Activated B cell treated with CpG ODN at 0.5 μM for 24 hours (primary cell): ENCODE results near the gene PHAF1. TPM values are rescaled to one million over a fixed set of nuclear protein-coding genes. Genes with fewer than 3 reads are reported as not detected.

Experiments
- ATAC-seq: fragments of 200-7000 bp; cut with Tn5 transposase; one replicate; pipeline ENCODE4 v1.10.0; 2021; ENCODE audit warnings: low read depth, mild to moderate bottlenecking, moderate library complexity
- CTCF ChIA-PET: fragments of 350-600 bp; sonication (Branson Sonifier 250); formaldehyde crosslinking; loops from one replicate; lab custom pipeline; 2021; ENCODE audit warnings: antibody characterized with exemption; lab: Charles Lee
- POLR2A ChIA-PET: fragments of 350-600 bp; sonication (Branson Sonifier 250); formaldehyde crosslinking; loops from one replicate; lab custom pipeline; 2021; ENCODE audit warnings: antibody characterized with exemption; lab: Charles Lee
- DNase-seq: peaks from one replicate; pipeline ENCODE4 v3.0.0; 2022
- H3K27ac Mint-ChIP-seq: one replicate; pipeline ENCODE4 v1.8.0; 2020; ENCODE audit warnings: mixed read lengths
- H3K27me3 Mint-ChIP-seq: one replicate; pipeline ENCODE4 v1.8.0; 2021; ENCODE audit warnings: mixed read lengths
- H3K36me3 Mint-ChIP-seq: one replicate; pipeline ENCODE4 v1.8.0; 2021; ENCODE audit warnings: low read depth, mixed read lengths
- H3K4me1 Mint-ChIP-seq: one replicate; pipeline ENCODE4 v1.8.0; 2021; ENCODE audit warnings: mixed read lengths
- H3K4me3 Mint-ChIP-seq: one replicate; pipeline ENCODE4 v1.8.0; 2020; ENCODE audit warnings: mild to moderate bottlenecking, mixed read lengths
- H3K9me3 Mint-ChIP-seq: one replicate; pipeline ENCODE4 v1.8.0; 2020; ENCODE audit warnings: mixed read lengths
- intact Hi-C: fragments of 100-400 bp; cut with micrococcal nuclease; formaldehyde crosslinking; loops from one replicate; pipeline ENCODE4 v1.15.1; 2024
- total RNA-seq: library from RNA; stranded (reverse); gene quantifications from 2 replicates; pipeline ENCODE4 v1.2.3, GENCODE V29; 2022
- TF ChIP-seq, protein P1 (sequence below): fragments of 200-600 bp; IDR thresholded peaks from one replicate; pipeline ENCODE4 v1.8.0; 2022; ENCODE audit warnings: antibody characterized with exemption, mild to moderate bottlenecking

PHAF1 gene
- total RNA-seq, 1 donor from 2014 or later, result 16.9 TPM

DNA sequence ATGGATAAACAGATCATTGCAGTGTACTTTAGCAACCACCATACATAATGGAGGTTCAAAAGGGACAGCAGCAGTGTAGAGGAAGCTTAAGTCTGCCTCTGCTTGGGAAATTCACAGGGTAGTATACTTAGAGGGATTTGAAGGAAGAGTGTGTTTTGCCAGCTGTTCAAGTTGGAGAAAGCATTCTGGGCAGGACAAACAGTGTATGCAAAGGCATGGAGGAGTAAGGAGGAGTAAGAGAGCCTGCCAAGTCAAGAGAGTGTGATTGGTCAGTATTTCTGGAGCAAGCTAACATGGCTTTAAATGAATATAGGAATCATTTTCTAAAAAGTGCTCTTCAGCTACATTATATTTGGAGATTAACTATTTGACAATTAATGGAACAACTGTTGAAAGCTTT is 22.9 kb upstream of the PHAF1 start:
- Mint-ChIP-seq H3K36me3 (peaks cover 33% of the 10 kb centered on the region), H3K4me1 (peaks cover 5% of the 10 kb centered on the region), H3K9me3 (no peaks in the 10 kb centered on the region), H3K27me3 (no peaks in the 10 kb centered on the region), H3K4me3 (no peak overlapping the region), H3K27ac (no peak overlapping the region)
- DNase-seq, result no peak
- ATAC-seq, result no peak
- CTCF ChIA-PET, result no interaction called here
- intact Hi-C loops, result no loop called here
- POLR2A ChIA-PET, result no interaction called here
- TF ChIP-seq, protein P1, sequence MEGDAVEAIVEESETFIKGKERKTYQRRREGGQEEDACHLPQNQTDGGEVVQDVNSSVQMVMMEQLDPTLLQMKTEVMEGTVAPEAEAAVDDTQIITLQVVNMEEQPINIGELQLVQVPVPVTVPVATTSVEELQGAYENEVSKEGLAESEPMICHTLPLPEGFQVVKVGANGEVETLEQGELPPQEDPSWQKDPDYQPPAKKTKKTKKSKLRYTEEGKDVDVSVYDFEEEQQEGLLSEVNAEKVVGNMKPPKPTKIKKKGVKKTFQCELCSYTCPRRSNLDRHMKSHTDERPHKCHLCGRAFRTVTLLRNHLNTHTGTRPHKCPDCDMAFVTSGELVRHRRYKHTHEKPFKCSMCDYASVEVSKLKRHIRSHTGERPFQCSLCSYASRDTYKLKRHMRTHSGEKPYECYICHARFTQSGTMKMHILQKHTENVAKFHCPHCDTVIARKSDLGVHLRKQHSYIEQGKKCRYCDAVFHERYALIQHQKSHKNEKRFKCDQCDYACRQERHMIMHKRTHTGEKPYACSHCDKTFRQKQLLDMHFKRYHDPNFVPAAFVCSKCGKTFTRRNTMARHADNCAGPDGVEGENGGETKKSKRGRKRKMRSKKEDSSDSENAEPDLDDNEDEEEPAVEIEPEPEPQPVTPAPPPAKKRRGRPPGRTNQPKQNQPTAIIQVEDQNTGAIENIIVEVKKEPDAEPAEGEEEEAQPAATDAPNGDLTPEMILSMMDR, result no peak

DNA sequence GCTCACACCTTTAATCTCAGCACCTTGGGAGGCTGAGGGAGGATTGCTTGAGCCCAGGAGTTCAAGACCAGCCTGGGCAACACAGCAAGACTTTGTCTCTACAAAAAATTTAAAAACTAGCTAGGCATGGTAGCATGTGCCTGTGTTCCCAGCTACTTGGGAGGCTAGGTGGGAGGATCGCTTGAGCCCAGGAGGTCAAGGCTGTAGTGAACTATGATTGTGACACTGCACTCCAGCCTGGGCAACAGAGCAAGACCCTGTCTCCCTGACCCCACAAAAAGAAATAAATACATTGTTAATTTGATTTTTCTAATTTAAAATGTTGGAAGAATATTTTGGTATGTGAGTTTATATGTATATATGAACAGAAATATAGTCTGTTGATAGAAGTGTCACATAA is 22.4 kb upstream of the PHAF1 start:
- ChIA-PET POLR2A (interaction anchor here (0.6 kb wide), 1 partner anchor 46 kb away, joined by 4 read pairs; no protein-coding TSS in a partner anchor), CTCF (no interaction called here)
- no peak for ATAC-seq
- intact Hi-C loops, result no loop called here
- Mint-ChIP-seq H3K36me3 (peaks cover 37% of the 10 kb centered on the region), H3K27ac (no peak overlapping the region), H3K27me3 (no peaks in the 10 kb centered on the region), H3K9me3 (no peaks in the 10 kb centered on the region), H3K4me3 (no peak overlapping the region), H3K4me1 (peaks cover 5% of the 10 kb centered on the region)
- no peak for DNase-seq
- TF ChIP-seq, protein P1, result no peak

DNA sequence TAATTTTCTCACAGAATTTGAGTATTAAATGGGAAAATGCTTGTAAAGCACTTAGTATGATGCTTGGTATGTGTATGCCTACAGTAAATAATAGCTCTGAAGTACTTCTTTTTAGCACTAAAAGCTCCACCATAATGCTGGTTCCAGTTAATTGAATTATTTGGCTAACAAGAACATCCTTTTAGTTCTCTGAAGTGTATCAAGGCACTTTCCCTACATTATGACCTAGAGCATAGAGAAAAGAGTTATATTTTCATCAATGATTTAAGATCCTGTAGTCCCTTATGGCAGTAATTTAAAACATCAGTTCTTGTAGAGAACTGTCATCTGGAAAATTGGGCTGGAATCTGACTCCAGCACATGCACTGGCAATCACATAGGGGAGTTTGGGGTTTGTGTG is 21.9 kb upstream of the PHAF1 start:
- Mint-ChIP-seq H3K36me3 (peaks cover 37% of the 10 kb centered on the region), H3K9me3 (no peaks in the 10 kb centered on the region), H3K27me3 (no peaks in the 10 kb centered on the region), H3K27ac (no peak overlapping the region), H3K4me3 (no peak overlapping the region), H3K4me1 (peaks cover 5% of the 10 kb centered on the region)
- DNase-seq (no peak), ATAC-seq (no peak)
- intact Hi-C loops, result no loop called here
- TF ChIP-seq, protein P1, result no peak
- ChIA-PET CTCF (no interaction called here), POLR2A (interaction anchor here (0.6 kb wide), 1 partner anchor 46 kb away, joined by 4 read pairs; no protein-coding TSS in a partner anchor)

DNA sequence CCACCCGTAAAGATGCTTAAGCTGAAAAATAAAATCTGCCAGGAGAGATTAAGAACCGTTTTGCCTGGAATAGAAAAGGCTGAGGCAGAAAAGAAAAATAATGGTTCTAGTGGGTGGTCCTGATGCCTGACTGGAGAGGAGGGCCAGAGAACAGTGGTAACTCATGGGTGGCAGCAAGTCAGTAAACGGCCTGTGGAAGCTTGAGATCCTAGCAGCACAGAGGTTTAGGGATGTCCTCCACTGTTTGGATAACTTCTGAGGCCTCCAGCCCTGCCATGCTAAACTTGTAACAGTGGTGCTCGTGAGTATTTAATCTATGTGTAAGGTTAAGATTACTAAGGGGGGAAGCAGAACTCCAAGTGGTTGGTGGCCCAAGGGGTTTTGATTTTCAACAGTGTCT is 21.2 kb upstream of the PHAF1 start:
- DNase-seq (no peak), ATAC-seq (no peak)
- TF ChIP-seq, protein P1, result no peak
- Mint-ChIP-seq H3K9me3 (no peaks in the 10 kb centered on the region), H3K4me1 (peaks cover 5% of the 10 kb centered on the region), H3K36me3 (peaks cover 39% of the 10 kb centered on the region), H3K27me3 (no peaks in the 10 kb centered on the region), H3K4me3 (no peak overlapping the region), H3K27ac (no peak overlapping the region)
- CTCF ChIA-PET, result no interaction called here
- intact Hi-C loops, result no loop called here
- POLR2A ChIA-PET, result no interaction called here

DNA sequence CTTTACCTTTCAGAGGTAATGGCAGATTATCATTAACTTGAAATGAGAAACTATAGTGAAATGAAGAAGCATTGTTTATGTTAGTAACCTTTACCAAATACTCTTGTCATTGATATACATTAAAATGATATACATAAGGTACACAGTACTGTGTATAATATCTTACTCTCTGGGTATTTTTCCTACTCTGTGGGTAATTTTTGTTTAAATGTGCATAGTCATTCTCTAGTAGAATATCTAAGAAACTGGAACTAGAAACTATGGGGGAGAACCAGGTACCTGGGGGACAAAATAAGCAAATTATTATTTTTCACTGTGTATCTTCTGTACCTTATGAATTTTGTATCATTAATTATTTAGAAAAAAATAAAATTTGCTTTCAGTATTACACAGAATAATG is 20.6 kb upstream of the PHAF1 start:
- ATAC-seq, result no peak
- H3K36me3 Mint-ChIP-seq, result peaks cover 43% of the 10 kb centered on the region
- peaks cover 5% of the 10 kb centered on the region for H3K4me1 Mint-ChIP-seq
- no peaks in the 10 kb centered on the region for H3K9me3 Mint-ChIP-seq
- H3K27ac Mint-ChIP-seq, result no peak overlapping the region
- DNase-seq, result no peak
- ChIA-PET CTCF (no interaction called here), POLR2A (no interaction called here)
- H3K4me3 Mint-ChIP-seq, result no peak overlapping the region
- TF ChIP-seq, protein P1, result no peak
- H3K27me3 Mint-ChIP-seq, result no peaks in the 10 kb centered on the region
- intact Hi-C loops, result no loop called here
